Stimulated activated CD4-positive, alpha-beta T cell treated with anti-CD3 and anti-CD28 coated beads, Interleukin-15, amount 100 ng/mL, for 1 hour (primary cell): Measurements from ENCODE around the gene IGSF21.
"Not testable (repeated sequence)": the region's sequence is repeated elsewhere in the genome, so short reads cannot be mapped to it uniquely, and the experiment has no call there.

Experiments
- DNase-seq, 2 donors: peaks; one replicate each; pipeline ENCODE4 v3.0.0-alpha.2; 2020; ENCODE audit warnings: low read depth in 1 of 2, low spot score in 1 of 2

IGSF21 gene

GRCh38 chr1:18144916-18145647 is 37.5 kb downstream of the IGSF21 start:
- DNase-seq: no peak

- DNase-seq: no peak
Observed at GRCh38 chr1:18145851-18146618, 38.4 kb downstream of the IGSF21 start.

DNA sequence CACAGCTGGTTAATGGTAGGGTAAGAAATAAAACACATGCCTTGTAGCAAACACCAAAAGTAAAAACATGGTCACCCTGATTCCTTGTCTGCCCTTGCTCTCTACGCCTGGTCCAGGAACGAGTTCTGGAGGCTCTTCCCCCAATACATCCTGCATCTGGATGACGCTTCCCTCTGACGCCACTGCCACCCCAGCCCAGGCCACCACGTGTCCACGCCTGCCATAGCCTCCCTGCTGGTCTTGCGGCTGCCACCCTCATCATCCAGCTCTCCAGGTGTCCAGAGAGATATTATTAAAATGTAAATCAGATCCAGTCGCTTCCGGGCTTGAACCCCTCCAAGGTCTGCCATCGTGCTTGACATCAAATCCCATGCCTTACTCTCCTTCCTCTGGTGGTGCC is 39.3 kb downstream of the IGSF21 start:
- no peak for DNase-seq

- DNase-seq: no peak
Observed at GRCh38 chr1:18147672-18148071, 40.1 kb downstream of the IGSF21 start.

DNA sequence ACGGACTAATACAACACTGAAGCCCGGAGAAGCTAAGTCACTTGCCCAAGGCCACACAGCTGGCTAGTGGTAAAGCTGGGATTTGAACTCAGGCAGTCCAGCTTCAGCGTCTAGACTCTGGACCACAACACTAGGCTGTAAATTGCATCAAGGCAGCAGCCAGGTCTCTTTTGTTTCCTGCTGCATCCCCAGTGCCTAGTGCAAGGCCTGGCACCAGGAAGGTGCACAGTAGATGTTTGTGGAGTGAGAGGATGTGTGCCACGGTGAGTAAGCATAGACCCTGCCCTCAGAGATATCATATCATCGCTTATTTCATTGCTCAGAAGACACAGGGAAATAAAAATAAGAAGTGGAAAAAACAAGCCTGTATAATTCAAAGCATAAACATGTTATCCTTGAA is 40.9 kb downstream of the IGSF21 start:
- DNase-seq: no peak

DNA sequence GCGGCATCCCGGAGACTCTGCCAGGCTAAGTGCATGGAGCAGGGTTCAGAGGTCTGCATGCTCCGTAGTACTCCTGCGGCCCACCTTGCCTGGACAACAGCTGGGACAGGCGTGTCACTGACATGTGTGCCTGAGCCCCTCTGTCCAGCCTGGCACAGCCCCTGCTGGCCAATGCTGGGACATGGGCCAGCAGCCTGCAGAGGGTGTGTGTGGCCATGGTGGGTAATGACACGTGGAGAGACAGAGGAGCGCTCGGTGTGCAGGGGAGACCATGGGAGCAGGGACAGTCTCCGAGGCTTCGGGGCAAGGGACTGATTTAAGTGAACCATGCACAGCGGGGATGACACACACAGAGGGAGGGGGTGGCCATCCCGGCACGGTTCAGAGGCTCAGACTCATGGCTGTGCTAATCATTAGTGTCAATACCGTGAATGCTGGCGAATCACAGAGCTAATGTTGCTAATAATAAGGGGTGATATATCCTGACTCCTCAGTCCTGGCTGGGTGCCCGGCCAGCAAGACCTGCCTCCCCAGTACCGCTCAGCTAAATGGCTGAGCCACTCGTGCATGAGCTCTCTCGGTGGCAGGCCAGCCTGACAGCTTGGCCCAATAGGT is 41.5 kb downstream of the IGSF21 start:
- DNase-seq: no peak

DNA sequence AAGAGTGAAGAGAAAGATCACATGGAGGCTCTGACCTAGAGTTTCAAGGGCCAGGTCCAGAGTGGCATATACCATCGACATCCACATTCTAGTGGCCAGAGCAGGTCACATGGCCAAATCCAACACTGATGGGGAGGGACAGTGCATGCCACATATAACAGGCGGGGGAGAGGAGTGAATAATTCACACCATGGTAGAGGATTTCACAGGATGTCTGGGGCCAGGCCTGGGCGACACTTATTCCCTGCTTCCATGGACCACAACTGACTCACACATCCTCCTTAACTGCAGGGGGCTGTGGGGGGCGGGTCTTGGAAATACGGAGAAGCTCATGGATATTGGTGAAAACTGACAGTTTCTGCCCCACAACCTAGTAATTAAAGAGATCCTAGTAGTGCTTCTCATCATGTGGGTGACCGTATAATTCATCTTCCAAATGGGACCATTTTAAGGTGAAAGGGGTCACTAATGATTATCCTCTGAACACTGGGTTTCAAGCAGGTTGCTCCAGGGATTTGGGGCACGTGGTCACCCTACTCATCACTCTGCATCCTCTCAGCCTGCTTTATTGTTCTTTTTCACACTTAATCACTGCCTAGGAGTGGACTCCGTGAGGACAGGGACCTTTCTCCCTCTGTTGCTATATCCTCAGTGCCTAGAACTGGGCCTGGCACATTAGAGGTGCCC is 44.0 kb downstream of the IGSF21 start:
- no peak for DNase-seq

- DNase-seq: no peak
Observed at GRCh38 chr1:18154430-18155194, 47.0 kb downstream of the IGSF21 start.

DNA sequence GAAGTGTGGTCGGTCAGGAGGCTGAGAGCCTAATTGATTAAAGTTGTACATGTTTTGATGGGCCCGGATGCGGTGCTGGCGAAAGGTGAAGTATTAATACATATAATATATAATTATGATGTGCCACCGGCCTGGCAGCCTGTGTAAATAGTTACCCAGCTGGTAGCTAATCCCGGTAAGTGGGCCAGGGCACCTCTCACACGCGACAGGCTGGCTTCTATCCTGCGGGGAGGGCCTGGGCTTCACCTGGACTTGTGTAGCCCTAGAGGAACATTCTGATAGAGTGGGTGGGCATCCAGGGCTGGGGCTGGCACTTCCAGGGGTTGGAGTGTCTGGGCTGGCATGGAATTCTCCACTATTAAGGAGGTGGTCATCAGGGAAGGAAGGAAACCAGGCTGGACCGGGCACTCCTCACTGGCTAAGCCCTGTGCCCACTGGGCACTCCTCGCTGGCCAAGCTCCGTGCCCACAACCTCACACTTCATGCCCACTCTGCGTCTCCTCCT is 48.3 kb downstream of the IGSF21 start:
- DNase-seq: no peak

GRCh38 chr1:18157352-18157751 is 49.8 kb downstream of the IGSF21 start:
- no peak for DNase-seq

DNA sequence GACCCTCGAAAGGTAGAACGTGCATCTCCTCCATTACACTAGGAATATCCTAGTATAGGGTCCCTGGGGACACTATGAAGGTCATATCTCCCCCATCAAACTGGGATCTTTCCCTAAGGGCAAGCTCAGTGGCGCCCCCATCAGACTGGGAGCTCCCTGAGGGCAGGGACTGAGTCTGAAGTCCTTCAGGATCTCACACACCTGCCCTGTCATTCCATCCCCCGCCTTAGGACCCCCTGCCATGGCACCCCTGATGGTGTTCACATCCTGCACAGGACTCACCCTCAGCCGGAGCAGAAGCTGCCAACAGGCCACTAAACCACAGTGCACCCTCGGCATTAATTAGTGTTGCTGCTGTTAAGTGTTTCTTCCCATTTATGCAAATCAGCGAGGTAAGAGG is 50.4 kb downstream of the IGSF21 start:
- DNase-seq: no peak

DNA sequence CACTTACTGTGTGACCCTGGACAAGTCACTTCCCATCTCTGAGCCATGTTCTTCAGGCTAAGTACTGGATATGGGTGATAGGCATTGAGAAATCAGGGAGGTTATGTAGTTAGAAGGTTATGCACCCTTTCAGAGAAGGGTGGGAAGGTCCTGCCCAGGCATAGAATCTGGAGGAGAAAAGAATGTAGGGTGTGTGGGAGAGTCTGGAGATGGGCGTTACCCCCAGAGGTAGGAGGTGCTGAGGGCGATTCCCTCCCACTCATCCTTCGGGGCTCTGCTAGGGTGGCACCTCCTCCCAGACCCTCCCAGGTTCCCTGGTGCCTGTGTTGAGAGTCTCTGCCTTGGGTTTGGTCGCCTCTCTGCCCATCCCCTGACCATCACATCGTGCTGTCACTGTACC is 51.1 kb downstream of the IGSF21 start:
- no peak for DNase-seq

DNA sequence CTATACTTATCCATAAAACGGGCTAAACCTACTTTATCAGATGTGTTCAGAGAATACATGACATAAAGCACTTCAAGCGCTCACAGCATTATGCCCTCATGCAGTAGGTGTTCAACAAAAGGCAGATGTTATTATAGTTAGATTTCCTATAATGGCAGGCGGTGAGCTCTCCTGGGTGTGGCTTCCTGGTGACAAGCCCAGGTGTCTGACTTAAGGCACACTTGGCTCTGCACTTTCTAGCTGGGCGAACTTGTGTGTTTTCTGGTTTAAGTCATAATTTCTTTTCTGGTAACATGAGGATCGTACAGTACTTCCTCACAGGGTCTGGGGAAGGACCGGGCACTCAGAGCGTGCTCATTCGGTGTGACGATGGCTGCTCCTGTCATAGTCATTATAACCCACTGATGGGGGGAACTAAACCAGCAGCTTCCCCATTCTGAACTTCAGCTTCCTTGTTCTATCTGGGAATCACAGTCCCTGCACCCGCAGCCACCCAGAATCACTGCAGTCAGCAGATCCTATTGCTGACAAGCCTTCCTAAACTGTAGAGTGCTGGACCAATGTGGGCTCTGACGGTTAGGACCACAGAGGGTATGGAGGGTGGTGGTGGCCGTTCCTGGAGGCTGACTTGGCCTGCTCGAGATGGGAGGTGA is 52.8 kb downstream of the IGSF21 start:
- DNase-seq: no peak

DNA sequence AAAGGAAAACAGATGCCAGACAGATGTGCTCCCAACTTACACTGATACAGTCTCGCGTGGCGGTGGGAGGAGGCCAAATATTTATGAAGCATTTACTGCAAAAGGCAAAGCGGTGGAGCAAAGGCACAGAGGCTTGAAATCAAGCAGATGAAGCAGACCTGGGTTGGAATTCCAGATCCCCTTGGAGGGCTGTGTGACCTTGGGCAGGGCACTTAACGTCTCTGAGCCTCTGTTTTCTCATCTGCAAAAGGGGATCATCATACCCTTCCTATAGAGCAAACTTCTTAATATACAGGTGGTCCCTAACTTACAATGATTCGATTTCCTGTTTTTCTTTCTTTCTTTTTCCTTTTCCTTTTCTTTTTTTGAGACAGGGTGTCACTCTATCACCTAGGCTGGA is 54.1 kb downstream of the IGSF21 start:
- no peak for DNase-seq

DNA sequence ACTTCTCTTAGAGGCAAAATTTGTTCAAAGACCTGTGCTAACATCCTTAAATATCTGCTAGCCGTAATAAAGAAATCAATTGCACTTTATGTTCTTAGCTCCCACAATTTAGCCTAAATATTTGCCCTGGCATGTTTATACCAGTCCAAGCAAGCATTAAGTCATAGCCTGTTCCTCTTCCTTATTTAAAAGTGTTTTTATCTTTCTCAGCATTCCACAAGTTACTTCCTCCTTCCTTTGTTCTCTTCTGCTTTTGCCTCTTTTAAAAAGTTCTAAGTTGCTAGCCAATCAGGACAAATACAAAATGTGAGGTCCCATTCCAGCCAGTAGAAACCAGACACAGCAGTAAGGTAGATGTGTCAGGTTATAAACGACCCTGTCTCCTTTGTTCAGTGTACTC is 58.0 kb downstream of the IGSF21 start:
- not testable (repeated sequence) for DNase-seq

DNA sequence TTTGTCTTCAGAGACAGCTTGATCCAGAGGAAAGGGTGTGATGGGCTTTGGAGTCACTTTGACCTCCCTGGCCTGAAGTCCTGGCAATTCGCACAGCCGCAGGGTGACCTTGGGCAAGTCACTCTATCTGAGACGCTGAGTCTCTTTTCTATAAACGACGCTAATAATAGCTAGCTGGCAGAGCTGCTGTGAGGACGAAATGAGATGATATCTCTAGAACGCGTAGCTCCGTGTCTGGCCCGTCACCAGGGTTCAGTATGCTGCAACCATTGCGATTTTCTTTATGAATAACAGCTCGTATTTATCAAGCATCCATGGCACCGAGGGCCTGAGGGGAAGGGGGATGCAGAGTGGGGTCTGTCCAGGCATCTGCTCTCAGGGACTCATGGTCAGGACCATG is 58.7 kb downstream of the IGSF21 start:
- no peak for DNase-seq

DNA sequence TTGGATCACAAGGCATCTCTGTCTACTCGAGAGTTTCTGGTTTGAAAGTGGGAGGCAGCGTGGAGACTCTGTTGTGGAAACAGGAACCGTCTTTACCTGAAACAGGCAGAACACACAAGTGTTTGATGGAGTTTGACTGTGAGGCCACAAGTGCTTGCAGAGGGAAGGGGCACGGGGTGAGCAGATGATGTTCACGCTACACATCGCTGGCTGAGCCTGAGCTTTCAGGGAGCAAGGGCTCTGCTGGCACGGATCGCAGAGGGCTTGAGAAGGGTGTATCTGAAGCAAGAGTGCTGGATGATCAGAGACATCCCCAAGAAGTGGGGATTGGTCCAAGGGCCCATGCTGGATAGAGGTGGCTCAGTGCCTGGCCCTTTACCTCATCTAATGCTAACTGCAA is 59.3 kb downstream of the IGSF21 start:
- no peak for DNase-seq

GRCh38 chr1:18170444-18170843 is 62.8 kb downstream of the IGSF21 start:
- no peak for DNase-seq

DNA sequence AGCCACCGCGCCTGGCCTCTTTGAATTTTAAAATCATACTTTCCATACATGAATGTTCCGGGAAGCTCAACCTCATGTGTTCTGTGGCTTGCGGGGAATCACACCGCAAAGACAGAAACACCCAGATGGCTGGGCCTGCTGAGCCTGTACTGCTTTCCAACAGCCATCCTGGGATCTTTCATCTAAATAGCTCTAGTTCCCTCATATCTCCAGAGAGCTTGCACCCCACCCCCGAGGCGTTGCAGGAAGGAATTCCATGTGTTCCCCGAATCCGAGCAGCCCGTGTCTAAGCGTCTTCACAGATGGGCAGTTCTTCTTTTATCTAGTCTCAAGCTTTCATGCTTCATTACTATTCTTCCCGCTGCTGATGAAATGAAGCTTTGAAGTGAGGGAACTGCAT is 66.4 kb downstream of the IGSF21 start:
- no peak for DNase-seq

- no peak for DNase-seq
Observed at GRCh38 chr1:18175051-18175450, 67.5 kb downstream of the IGSF21 start.
